ENCODE measurements around the gene AMACR.
"Not testable (repeated sequence)": the region's sequence is repeated elsewhere in the genome, so short reads cannot be mapped to it uniquely, and the experiment has no call there.

The AMACR gene

GRCh38 chr5:33964132-33964700, 43.6 kb downstream of the AMACR start:
- DNase-seq: no peak

GRCh38 chr5:33958176-33958575, 49.7 kb downstream of the AMACR start:
- DNase-seq: no peak

- DNase-seq: no peak
Measured at GRCh38 chr5:33957577-33958150, 50.2 kb downstream of the AMACR start.

- DNase-seq: not testable (repeated sequence)
Measured at GRCh38 chr5:33952175-33952574, 55.7 kb downstream of the AMACR start.

GRCh38 chr5:33944543-33945132, 63.2 kb downstream of the AMACR start:
- DNase-seq: no peak

- DNase-seq: no peak
Measured at GRCh38 chr5:33941090-33941489, 66.8 kb downstream of the AMACR start.

GRCh38 chr5:33939556-33940262, 68.1 kb downstream of the AMACR start:
- no peak for DNase-seq

GRCh38 chr5:33938881-33939280, 69.0 kb downstream of the AMACR start:
- DNase-seq: no peak

GRCh38 chr5:33938507-33938796, 69.4 kb downstream of the AMACR start:
- no peak for DNase-seq

GRCh38 chr5:33937707-33938506, 69.9 kb downstream of the AMACR start:
- no peak for DNase-seq

GRCh38 chr5:33937017-33937706, 70.7 kb downstream of the AMACR start:
- no peak for DNase-seq

GRCh38 chr5:33936381-33937016, 71.4 kb downstream of the AMACR start, which contains the start of gene RXFP3:
TSS of gene RXFP3 (plus strand) at chr5:33936386. CDS start at chr5:33936741, 355 bp downstream.
- no peak for DNase-seq

All from NCI-H2171 (cell line).